Adrenal gland (tissue), 5 donors: ENCODE measurements around the gene SLC24A5.

ENCODE experiments used
- POLR2A ChIP-seq, 2 donors: fragments of 450-650 bp; IDR thresholded peaks; one replicate each; pipeline ENCODE4 v1.6.1; 2017; ENCODE audit warnings: antibody characterized with exemption in 2 of 2, mild to moderate bottlenecking in 2 of 2, moderate library complexity in 1 of 2
- TF ChIP-seq, protein P1 (sequence below), 6 experiments: fragments of 450-650 bp in 4 of 6; fragments of 200-600 bp in 2 of 6; sonication (generic) in 1 of 6; IDR thresholded peaks; 1 replicate in 5 of 6; 2 replicates in 1 of 6; pipeline versions ENCODE4 v1.5.1 to v1.8.0; 2016 to 2021; ENCODE audit warnings: antibody characterized with exemption in 6 of 6, mild to moderate bottlenecking in 2 of 6, moderate library complexity in 1 of 6
- donor health status: DM: no; HTN: no; CAD: no.

DNA sequence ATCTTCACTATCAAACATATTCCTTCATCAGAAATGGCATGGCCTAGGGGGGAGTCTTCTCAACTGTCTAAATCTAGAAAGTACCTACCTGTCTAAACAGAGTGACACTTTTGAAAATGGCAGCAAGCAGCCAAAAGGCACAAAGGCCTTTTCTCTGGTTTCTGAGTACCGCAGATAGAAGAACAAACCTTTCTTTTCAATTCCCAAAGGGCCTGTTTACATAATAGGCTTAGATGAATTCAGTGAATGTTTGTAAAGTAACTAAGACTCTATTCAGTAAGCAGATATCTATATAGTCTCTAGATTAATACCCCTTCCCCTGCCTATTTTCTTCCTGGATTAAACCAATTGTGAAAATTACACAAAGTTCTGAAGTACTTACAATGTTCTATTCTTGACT, 50.2 kb downstream of the SLC24A5 start:
- TF ChIP-seq, protein P1, sequence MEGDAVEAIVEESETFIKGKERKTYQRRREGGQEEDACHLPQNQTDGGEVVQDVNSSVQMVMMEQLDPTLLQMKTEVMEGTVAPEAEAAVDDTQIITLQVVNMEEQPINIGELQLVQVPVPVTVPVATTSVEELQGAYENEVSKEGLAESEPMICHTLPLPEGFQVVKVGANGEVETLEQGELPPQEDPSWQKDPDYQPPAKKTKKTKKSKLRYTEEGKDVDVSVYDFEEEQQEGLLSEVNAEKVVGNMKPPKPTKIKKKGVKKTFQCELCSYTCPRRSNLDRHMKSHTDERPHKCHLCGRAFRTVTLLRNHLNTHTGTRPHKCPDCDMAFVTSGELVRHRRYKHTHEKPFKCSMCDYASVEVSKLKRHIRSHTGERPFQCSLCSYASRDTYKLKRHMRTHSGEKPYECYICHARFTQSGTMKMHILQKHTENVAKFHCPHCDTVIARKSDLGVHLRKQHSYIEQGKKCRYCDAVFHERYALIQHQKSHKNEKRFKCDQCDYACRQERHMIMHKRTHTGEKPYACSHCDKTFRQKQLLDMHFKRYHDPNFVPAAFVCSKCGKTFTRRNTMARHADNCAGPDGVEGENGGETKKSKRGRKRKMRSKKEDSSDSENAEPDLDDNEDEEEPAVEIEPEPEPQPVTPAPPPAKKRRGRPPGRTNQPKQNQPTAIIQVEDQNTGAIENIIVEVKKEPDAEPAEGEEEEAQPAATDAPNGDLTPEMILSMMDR (IDR thresholded peaks at IDR 0.05), result no peak
- no peak for TF ChIP-seq POLR2A (IDR thresholded peaks at IDR 0.05)
